Measurements from ENCODE around the gene UBE2QL1.
"Not testable (repeated sequence)": the region's sequence is repeated elsewhere in the genome, so short reads cannot be mapped to it uniquely, and the experiment has no call there.

UBE2QL1 gene

GRCh38 chr5:6502421-6502820, 53.8 kb downstream of the UBE2QL1 start:
- DNase-seq: no peak

GRCh38 chr5:6503342-6503741, 54.7 kb downstream of the UBE2QL1 start:
- DNase-seq: no peak

- DNase-seq: no peak
Measured at GRCh38 chr5:6504677-6505415, 56.2 kb downstream of the UBE2QL1 start.

GRCh38 chr5:6505416-6505755, 56.7 kb downstream of the UBE2QL1 start:
- DNase-seq: no peak

GRCh38 chr5:6505783-6506557, 57.3 kb downstream of the UBE2QL1 start:
- DNase-seq: no peak

- DNase-seq: no peak
Measured at GRCh38 chr5:6506611-6507010, 58.0 kb downstream of the UBE2QL1 start.

GRCh38 chr5:6508931-6509330, 60.3 kb downstream of the UBE2QL1 start:
- DNase-seq: no peak

GRCh38 chr5:6510132-6510531, 61.5 kb downstream of the UBE2QL1 start:
- DNase-seq: no peak

- DNase-seq: no peak
Measured at GRCh38 chr5:6510973-6511372, 62.3 kb downstream of the UBE2QL1 start.

- not testable (repeated sequence) for DNase-seq
Measured at GRCh38 chr5:6515812-6516211, 67.2 kb downstream of the UBE2QL1 start.

GRCh38 chr5:6516823-6517222, 68.2 kb downstream of the UBE2QL1 start:
- no peak for DNase-seq

- no peak for DNase-seq
Measured at GRCh38 chr5:6517510-6517909, 68.9 kb downstream of the UBE2QL1 start.

GRCh38 chr5:6518298-6519057, 69.8 kb downstream of the UBE2QL1 start:
- no peak for DNase-seq

GRCh38 chr5:6520201-6520600, 71.5 kb downstream of the UBE2QL1 start:
- DNase-seq: no peak

GRCh38 chr5:6522331-6522730, 73.7 kb downstream of the UBE2QL1 start:
- DNase-seq: no peak

- no peak for DNase-seq
Measured at GRCh38 chr5:6522923-6523322, 74.3 kb downstream of the UBE2QL1 start.

GRCh38 chr5:6525422-6525821, 76.8 kb downstream of the UBE2QL1 start:
- DNase-seq: no peak

GRCh38 chr5:6525910-6526309, 77.3 kb downstream of the UBE2QL1 start:
- DNase-seq: no peak

GRCh38 chr5:6527749-6528455, 79.2 kb downstream of the UBE2QL1 start:
- DNase-seq: no peak

- DNase-seq: no peak
Measured at GRCh38 chr5:6535594-6535993, 86.9 kb downstream of the UBE2QL1 start.

- no peak for DNase-seq
Measured at GRCh38 chr5:6539060-6539459, 90.4 kb downstream of the UBE2QL1 start.

- no peak for DNase-seq
Measured at GRCh38 chr5:6540111-6540827, 91.6 kb downstream of the UBE2QL1 start.
